ENCODE measurements around the gene SHISAL2B. TPM values are rescaled to one million over a fixed set of nuclear protein-coding genes. Genes with fewer than 3 reads are reported as not detected.
"Not testable (repeated sequence)": the region's sequence is repeated elsewhere in the genome, so short reads cannot be mapped to it uniquely, and the experiment has no call there.

The SHISAL2B gene
- total RNA-seq, 1 donor = not detected

- peak overlapping the region; percentile 4 for H3K4me3 ChIP-seq (ENCODE audit: low read depth, low read length)
- DNase-seq (ENCODE audit: low read depth) = no peak
- no peak for TF ChIP-seq CTCF (IDR thresholded peaks at IDR 0.05; ENCODE audit: insufficient read depth, low read length)
These were observed 243 bp upstream of the SHISAL2B start for GRCh38 chr5:64690104-64690416.

GRCh38 chr5:64691291-64691690, 988 bp downstream of the SHISAL2B start:
- DNase-seq (ENCODE audit: low read depth) = peak; percentile 1
- H3K4me3 ChIP-seq (ENCODE audit: low read depth, low read length) = no peak overlapping the region
- TF ChIP-seq CTCF (IDR thresholded peaks at IDR 0.05; ENCODE audit: insufficient read depth, low read length) = no peak

- no peak for TF ChIP-seq CTCF (IDR thresholded peaks at IDR 0.05; ENCODE audit: insufficient read depth, low read length)
- H3K4me3 ChIP-seq (ENCODE audit: low read depth, low read length) = no peak overlapping the region
- no peak for DNase-seq (ENCODE audit: low read depth)
These were observed 3.3 kb downstream of the SHISAL2B start for GRCh38 chr5:64693636-64694035.

GRCh38 chr5:64696414-64696813, 6.1 kb downstream of the SHISAL2B start:
- not testable (repeated sequence) for DNase-seq (ENCODE audit: low read depth); H3K4me3 ChIP-seq (ENCODE audit: low read depth, low read length)

GRCh38 chr5:64700765-64701164, 10.5 kb downstream of the SHISAL2B start:
- no peak overlapping the region for H3K4me3 ChIP-seq (ENCODE audit: low read depth, low read length)
- DNase-seq (ENCODE audit: low read depth) = no peak
- no peak for TF ChIP-seq CTCF (IDR thresholded peaks at IDR 0.05; ENCODE audit: insufficient read depth, low read length)

GRCh38 chr5:64706074-64706473, 15.8 kb downstream of the SHISAL2B start:
- not testable (repeated sequence) for H3K4me3 ChIP-seq (ENCODE audit: low read depth, low read length); DNase-seq (ENCODE audit: low read depth)

- H3K4me3 ChIP-seq (ENCODE audit: low read depth, low read length) = no peak overlapping the region
- TF ChIP-seq CTCF (IDR thresholded peaks at IDR 0.05; ENCODE audit: insufficient read depth, low read length) = no peak
- DNase-seq (ENCODE audit: low read depth) = no peak
These were observed 16.9 kb downstream of the SHISAL2B start for GRCh38 chr5:64707191-64707590.

- not testable (repeated sequence) for H3K4me3 ChIP-seq (ENCODE audit: low read depth, low read length); DNase-seq (ENCODE audit: low read depth)
These were observed 24.2 kb downstream of the SHISAL2B start for GRCh38 chr5:64714495-64714894.

- H3K4me3 ChIP-seq (ENCODE audit: low read depth, low read length) = no peak overlapping the region
- DNase-seq (ENCODE audit: low read depth) = no peak
- no peak for TF ChIP-seq CTCF (IDR thresholded peaks at IDR 0.05; ENCODE audit: insufficient read depth, low read length)
These were observed 32.3 kb downstream of the SHISAL2B start for GRCh38 chr5:64722588-64722987.

All from fibroblast of the aortic adventitia (primary cell).